ENCODE data around the gene TET1. TPM values are rescaled to one million over a fixed set of nuclear protein-coding genes. Genes with fewer than 3 reads are reported as not detected.
A peak's percentile ranks its signal among the peaks of the same experiment; 100 is the strongest.

Gene TET1
- total RNA-seq, 1 experiment from 2014 or later, result 53.4 TPM

DNA sequence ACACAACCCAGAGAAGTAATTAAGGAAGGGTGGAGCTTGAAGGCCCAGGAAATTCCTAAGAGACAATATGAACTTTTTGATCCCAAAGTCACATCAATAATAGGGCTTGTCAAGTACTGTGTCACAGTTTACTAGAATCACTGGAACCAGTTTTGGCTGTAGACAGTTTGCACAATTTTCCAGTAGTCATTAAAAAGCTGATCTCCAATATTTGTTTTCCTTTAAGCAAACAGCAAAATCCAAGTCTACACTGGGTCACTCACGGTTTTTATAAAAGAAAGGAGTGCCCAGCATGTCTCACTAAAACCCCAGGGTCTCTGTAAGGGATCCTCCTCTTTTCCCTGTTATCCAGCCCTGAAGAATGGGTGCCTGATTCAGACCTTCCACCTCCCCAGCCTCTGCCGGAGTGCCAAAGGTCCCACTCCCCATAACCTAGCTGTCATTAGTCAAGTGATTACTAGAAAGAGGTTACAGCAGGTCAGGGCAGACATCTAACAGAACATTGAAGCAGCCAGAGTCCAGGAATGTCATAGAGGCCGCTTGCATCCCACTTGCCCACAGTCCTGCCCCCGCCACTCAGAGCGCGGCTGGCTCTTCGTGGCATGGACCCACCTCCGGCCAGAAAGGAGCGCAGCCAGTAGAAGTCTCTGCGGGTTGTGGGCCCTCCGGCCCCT lies 33.4 kb upstream of the TET1 start:
- Mint-ChIP-seq H3K36me3 (ENCODE audit: insufficient read depth in 1 of 3, low read depth in 3 of 3) (peaks cover 0 to 4% (median 0%) of the 10 kb centered on the region in 3 experiments; a peak in 1 of 7 replicates), H3K27me3 (ENCODE audit: low read depth) (no peaks in the 10 kb centered on the region), H3K9me3 (no peaks in the 10 kb centered on the region), H3K4me3 (peak overlapping the region; percentile 86 to 97), H3K4me1 (peaks cover 6 to 9% of the 10 kb centered on the region in 2 experiments; a peak in 3 of 4 replicates), H3K27ac (peak overlapping the region; percentile 58 to 91 (median 74); a peak in 3 of 7 replicates)
- TF ChIP-seq, protein P1, sequence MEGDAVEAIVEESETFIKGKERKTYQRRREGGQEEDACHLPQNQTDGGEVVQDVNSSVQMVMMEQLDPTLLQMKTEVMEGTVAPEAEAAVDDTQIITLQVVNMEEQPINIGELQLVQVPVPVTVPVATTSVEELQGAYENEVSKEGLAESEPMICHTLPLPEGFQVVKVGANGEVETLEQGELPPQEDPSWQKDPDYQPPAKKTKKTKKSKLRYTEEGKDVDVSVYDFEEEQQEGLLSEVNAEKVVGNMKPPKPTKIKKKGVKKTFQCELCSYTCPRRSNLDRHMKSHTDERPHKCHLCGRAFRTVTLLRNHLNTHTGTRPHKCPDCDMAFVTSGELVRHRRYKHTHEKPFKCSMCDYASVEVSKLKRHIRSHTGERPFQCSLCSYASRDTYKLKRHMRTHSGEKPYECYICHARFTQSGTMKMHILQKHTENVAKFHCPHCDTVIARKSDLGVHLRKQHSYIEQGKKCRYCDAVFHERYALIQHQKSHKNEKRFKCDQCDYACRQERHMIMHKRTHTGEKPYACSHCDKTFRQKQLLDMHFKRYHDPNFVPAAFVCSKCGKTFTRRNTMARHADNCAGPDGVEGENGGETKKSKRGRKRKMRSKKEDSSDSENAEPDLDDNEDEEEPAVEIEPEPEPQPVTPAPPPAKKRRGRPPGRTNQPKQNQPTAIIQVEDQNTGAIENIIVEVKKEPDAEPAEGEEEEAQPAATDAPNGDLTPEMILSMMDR (conservative IDR thresholded peaks at IDR 0.05), result no peak
- DNase-seq, result no peak
- Histone ChIP-seq H3K27me3 (ENCODE audit: insufficient read depth, low read length) (no peaks in the 10 kb centered on the region), H2AFZ (ENCODE audit: low read length) (no peak overlapping the region), H3K4me2 (ENCODE audit: insufficient read depth, insufficient read length, low read length) (peak overlapping the region; percentile 91), H3K23ac (ENCODE audit: insufficient read length, low read depth, low read length) (no peak overlapping the region), H2BK20ac (ENCODE audit: low read depth, low read length, poor library complexity, severe bottlenecking) (no peak overlapping the region), H3K14ac (ENCODE audit: insufficient read depth, low read length) (no peak overlapping the region), H3K18ac (ENCODE audit: insufficient read length, low read depth, low read length) (no peak overlapping the region), H2BK5ac (ENCODE audit: insufficient read length, low read length) (no peak overlapping the region), H2BK120ac (ENCODE audit: low read depth, low read length, poor library complexity, severe bottlenecking) (no peak overlapping the region), H2BK12ac (ENCODE audit: insufficient read length, low read depth, low read length) (no peak overlapping the region), H2AK5ac (ENCODE audit: insufficient read length, low read length) (no peak overlapping the region), H3K4ac (ENCODE audit: low read depth, low read length) (no peak overlapping the region), H2BK15ac (ENCODE audit: low read depth, low read length) (no peak overlapping the region), H3K79me1 (ENCODE audit: insufficient read depth, low read depth, low read length, poor library complexity, severe bottlenecking) (no peaks in the 10 kb centered on the region), H4K20me1 (ENCODE audit: control insufficient read depth, insufficient read depth, insufficient read length) (no peaks in the 10 kb centered on the region), H3K27ac (ENCODE audit: insufficient read length, low read depth, low read length) (no peak overlapping the region), H3K56ac (ENCODE audit: insufficient read length, low read depth, low read length) (no peak overlapping the region), H3K9me3 (ENCODE audit: control insufficient read depth, low read depth, low read length) (no peaks in the 10 kb centered on the region), H3K23me2 (ENCODE audit: insufficient read length, low read depth, low read length, poor library complexity, severe bottlenecking) (peaks cover 4% of the 10 kb centered on the region), H3K4me1 (ENCODE audit: insufficient read depth, low read length) (no peaks in the 10 kb centered on the region), H3K9ac (ENCODE audit: extremely low read depth, insufficient read length, low read length) (peak overlapping the region; percentile 44), H3K79me2 (ENCODE audit: insufficient read depth, low read length) (no peaks in the 10 kb centered on the region), H3T11ph (ENCODE audit: low read length) (no peak overlapping the region), H4K91ac (ENCODE audit: insufficient read length, low read depth, low read length) (no peak overlapping the region), H4K5ac (ENCODE audit: insufficient read length, low read depth, low read length) (no peak overlapping the region), H4K8ac (replicated peaks; ENCODE audit: insufficient read length, low read depth, low read length) (no peak overlapping the region)
- WGBS (ENCODE audit: extremely low coverage, insufficient read length, low lambda C conversion rate), result no CpG with 5 or more reads among the region's 11 CpGs
